ENCODE data around the gene COX10.
"Not testable (repeated sequence)": the region's sequence is repeated elsewhere in the genome, so short reads cannot be mapped to it uniquely, and the experiment has no call there.

COX10 gene

DNA sequence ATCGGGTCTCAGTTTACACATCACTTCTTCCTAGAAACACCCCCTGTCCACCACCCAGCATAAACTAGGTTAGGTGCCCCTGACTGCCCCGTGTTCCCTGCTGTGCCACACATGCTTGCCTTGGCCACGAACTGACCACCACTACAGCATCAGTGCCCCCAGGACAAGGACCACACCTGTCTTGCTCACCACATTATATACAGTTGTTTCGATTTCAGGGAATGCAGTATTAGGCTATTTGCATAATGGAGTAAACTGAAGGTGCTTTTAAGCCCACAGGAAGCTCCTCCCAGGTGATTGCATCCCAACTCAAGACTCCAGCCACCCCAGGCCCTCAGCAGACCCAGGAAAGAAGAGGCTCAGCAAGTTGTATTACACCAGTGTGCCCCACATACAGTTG lies 117.1 kb downstream of the COX10 start:
- not testable (repeated sequence) for DNase-seq

DNA sequence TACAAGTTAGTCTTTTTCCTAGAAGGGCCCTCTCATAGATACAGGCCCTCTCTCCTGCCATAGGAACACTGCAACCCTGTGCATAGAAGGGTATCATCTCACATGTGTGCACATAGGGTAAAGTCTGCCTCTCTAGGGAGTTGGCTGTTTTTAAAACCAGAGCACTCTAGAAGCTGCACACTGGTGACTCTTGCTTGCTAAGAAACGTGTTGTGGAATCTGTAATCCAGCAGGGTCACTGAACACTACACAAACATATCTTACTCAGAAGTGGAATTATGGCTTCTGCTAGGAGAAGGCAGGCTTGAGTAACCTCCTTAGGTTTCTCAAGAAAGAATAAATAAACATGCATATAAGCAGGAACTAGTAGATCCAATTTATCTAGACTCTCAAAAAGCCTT lies 121.5 kb downstream of the COX10 start:
- not testable (repeated sequence) for DNase-seq

DNA sequence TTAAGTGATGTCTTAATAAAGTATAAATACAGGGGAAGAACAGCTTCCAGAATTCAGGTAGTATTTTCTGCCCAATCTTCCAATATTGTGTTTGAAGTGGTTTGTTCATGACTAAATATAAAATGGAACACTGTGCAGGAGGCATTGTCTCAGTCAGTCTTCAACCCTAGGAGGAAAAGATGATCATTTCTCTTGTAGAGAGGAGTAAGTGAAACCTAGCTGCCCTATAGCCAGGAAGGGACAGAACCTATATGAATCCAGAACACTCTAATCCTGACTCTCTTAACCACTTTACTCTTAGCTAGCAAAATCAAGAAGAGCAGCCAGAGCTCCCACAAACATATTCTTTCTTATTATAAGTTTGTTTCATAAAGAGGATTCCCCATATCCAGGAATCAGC lies 122.2 kb downstream of the COX10 start:
- DNase-seq = not testable (repeated sequence)

DNA sequence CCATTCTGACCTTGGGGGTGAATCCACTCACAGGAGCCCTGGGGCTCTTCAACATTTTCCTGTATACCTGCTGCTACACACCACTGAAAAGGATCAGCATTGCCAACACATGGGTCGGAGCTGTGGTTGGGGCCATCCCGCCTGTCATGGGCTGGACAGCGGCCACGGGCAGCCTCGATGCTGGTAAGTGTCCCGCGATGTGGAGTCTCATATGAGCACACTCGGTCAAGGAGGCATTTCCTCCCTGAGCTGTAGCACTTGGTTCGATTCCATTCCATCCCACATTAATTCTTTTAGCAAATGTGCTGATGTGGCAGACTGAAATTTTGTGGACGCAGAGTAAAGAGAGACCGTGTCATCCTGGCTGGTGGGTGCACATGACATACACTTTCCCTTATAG lies 122.7 kb downstream of the COX10 start:
- not testable (repeated sequence) for DNase-seq

DNA sequence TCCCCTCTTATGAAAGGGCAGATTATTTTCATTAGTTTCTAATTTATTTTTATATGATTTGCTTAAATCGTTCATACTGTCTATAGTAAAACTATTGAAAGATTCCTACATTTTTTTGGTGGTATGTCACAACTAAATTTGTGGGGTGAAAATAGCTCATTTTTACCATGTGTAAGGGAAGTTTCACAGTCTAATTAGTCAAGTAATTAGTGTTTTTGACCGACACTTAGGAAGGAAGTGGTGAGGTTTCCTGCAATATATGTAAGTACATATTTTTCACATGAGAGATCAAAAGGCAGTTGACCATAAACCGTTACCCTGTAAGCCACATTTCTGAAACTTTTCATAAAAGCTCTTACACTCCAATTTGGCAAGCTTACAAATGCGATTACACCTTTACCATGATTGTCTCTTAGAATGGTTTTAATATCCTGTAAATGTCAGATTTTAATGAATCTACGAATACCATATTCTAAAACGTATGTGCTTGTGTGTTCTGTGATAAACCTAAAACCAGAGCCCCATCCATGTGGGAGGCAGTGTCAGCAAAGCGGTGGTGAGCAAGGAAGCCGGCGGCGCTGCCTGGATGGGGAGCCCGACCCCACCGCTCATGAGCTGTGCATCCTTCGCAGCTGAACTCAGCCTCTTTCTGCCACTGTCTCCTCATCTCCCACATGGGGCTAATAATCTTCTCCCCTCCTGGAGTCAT lies 123.5 kb downstream of the COX10 start:
- not testable (repeated sequence) for DNase-seq

DNA sequence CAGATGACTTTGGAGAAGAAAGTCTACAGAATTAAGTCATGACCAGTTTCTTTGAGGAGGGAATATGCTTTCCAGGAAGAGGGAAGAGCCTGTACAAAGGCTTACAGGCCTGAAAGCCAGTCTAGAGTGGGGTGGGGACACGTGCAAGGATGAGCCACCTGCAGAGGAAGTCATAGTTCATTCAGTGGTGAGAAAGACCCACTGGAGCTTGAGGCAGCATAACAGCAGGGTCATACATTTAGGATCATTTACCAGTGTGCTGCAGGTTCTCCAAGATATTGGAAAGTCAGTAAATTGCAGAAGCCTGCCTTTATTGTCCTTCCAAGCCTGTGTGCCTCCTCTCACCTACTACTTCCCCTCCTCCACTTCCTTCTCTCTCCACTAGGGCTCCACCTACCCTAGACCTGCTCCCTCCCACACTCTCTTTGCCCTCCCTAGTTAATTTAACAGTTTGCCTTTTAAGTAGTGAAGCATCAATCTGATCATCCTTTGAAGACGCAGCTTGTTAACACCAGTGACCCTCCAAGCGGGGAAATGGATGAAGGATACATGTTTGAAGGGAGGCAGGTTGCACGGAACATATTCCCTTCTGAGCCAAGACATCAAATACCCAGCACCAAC lies 127.2 kb downstream of the COX10 start:
- DNase-seq = no peak

DNA sequence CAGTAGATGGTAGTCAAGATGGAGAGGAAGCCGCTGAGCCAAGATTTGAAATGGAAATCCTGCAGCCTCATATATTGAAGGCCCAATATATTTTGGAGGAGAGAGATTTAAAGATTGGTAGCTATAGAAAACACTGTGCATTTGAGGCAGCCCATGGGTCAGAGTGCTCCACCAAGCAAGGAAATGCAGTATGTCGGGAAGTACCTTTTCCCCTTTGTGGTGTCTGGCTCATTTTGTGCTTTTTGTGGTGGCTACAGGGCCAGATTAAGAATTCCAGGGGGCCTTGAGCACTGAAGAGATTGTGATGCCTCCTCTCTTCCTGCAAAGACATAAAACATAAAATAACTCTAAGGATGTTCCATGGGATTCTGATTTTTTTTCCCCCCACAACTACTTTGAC lies 127.8 kb downstream of the COX10 start:
- DNase-seq = no peak

DNA sequence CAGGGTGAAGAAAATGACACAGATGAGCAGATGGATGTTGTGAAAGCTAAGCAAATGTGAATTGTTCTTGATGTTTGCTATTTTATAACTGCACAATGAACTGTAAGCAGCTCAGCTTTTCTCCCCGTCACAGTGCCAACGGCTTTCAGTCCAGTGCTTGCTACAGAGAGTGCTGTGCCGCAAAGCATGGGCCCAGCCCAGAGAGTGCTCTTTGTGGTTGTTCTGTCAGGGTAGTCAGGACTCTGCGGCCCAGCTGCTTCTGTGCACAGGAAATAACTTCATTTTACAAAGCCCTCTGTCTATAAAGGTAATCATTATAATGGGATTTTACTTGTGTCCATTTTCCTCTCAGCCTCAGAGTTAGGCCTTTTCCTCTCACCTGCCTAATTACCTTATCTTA lies 128.3 kb downstream of the COX10 start:
- no peak for DNase-seq

DNA sequence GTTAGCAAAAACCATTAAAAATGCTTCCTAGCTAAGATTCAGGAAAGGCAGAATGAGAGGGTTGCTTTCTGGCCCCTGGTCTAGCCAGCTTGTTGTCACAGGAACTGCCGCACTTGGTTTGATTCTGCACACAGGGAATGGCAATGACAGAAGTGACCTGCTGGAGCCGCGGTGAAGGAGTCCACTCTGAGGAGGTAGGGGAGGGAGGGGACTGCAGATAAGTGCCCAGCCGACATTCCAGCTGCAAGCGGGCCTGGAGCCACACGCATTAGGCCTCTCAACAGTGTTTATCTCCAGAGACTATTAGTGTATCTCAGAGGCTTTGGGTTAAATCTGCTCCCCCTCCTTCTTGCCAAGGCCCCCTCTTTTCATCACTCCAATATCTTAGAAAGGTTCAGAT lies 128.7 kb downstream of the COX10 start:
- DNase-seq = no peak

DNA sequence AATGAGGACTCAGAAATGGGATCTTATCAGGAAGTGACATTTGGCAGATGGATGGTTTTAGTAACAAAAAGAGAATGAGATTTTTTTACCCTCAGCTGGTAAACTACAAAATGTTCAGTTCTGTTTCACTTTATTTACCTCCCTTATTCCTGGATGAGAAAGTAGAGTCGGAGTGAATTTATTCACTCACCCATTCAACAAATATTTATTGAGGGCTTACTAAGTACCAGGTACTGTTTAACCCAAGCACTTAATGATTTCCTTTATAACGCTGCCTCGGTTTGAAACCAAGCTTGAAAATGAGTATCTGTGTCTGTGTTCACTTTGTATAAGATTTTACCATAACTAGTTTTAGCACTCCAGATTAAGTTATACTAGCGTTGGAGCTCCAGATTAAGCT lies 129.3 kb downstream of the COX10 start:
- no peak for DNase-seq

DNA sequence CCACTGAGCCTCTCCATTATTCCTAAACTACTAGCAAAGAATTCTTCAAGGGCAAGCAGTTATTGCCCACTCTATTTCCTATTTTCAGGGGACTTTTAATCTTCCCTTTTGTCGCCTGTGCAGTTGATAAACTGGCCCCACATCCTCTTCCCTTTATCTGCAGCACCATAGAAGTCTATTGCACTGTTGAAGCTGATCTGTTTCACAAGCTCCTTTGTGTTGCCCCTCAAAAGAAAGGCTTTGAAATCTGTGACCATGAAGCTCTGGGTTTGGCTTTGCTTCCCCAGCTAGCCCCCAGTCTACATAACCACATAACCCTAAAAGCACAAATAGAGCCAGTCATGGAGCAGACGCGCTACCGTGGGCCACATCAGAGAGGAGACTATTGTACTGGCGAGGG lies 130.3 kb downstream of the COX10 start:
- no peak for DNase-seq

DNA sequence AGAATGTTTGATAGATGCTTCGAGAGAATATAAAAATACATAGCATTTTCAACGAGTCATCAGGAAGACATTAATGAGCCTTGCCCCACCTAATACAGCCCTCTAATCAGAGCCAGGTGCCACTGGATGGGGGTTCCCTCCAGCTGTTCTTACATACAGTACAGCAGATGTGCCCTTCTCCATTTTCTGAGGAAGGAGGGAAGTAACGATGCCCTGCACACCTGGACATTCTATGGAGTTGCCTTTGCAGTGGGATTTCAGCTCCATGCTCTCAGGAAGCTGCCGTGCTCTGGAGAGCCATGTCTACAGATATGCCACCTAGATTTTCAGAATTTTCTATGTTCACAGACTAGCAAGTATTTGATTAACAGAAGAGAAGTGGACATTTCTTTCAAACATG lies 131.1 kb downstream of the COX10 start:
- DNase-seq = no peak

DNA sequence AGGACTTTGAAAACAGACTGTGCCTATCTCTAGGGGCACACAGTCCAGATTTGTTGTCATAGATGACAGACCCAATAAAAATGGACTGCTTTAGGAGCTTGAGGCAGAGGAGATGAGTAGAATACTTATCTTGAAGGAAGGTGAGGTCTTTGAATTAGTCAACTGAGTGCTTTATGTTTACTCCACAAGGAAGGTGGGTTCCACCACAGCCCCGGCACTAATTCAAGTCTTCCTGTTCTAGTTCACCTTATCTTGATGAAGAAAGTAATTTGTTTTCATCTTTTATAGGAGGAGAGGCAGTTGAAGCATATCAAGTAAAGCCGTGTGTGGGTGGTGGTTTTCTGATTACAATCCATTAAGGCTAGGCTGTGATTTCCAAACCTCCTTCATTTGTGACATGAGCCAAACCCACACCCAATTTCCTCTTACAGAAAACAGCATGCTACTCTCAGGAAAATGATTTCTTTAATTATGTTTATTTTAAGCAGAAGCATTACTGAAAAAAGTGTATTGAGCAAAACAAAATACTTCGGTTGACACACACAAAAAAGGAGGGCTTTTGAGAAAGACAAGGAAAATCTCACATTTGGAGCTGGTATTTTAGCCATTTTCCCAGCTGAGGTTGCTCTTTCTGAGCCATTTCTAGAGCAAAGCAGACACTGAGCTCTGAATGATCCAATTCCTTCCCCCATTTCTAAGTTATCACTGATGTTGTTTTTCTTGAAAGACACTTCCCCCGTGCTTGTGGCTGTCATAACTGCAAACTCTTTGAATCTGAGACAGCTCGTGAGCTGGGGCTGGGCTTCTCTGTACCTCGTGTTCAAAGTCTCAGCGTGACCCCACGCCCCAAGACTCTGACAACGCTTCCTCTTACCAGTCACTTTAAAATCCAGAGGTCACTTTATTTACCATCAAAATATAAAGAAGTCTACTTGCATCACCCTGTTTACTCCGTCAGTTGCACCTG lies 132.0 kb downstream of the COX10 start:
- DNase-seq = no peak

DNA sequence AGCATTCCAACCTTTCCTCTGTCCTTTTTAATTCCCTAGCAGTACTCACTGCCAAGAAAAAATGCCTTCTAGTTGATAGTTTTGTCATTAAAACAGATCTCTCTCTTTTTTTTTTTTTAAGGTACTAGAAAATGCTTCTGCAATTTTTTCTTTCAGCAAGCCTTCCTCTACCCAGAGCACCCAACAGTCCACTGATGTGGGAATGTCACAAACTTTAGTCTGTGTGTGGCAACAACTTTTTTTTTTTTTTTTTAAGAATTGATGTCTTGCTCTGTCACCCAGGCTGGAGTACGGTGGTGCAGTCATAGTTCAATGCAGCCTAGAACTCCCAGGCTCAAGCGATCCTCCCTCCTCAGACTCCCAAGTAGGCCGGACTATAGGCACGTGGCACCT lies 132.7 kb downstream of the COX10 start:
- no peak for DNase-seq

DNA sequence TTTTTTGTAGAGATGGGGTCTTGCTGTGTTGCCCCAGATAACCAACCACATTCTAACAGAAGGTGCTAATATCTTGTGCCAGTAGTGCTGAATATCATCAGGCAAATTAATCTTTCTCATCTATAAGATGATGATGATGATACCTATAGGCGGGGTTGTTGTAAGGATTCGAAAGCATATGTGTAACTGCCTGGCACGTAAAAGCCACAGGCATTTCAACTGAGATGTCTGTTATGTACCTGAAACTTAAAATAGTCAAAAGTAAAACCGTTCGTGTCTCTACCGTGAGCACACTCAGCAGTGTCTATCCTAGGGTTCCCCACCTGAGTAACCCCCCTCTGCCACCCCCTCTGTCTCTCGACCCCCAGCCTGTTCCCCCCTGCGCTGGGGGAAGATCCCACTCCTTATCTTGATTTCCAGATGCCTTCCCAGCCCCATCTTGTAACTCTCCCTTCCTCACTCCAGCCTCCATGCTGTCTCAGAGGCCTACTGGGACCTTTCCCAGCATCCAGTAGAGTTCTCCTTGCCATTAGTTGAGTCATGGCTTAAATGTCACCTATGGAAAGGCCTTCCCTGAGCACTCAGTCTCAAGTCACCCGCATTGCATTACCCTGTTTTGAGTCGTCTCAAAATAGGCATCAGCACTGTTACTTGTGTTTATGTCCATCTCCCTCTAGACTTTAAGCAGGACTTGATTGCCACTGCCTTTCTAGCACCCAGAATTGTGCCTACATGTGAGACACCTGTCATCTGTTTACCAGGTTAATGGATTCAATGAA lies 133.3 kb downstream of the COX10 start:
- DNase-seq = no peak

DNA sequence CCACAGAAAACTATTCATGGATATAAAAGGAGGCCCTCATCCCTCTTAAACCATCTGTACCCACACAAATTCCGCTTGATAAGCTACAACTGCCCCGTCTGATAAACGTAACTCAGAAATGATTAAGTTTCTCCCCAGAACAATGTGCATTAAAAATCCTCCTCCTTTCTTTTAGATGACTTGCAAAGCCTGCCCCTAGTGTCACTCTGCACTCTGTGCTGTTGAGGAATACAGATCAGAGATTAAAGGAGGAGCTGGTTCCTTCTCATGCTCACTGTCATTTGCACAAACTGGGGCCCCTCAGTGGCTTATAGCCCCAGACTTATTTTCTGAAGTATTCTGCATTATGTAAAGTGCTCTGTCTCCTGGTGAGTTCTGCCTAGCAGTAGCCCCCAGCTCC lies 134.1 kb downstream of the COX10 start:
- no peak for DNase-seq

DNA sequence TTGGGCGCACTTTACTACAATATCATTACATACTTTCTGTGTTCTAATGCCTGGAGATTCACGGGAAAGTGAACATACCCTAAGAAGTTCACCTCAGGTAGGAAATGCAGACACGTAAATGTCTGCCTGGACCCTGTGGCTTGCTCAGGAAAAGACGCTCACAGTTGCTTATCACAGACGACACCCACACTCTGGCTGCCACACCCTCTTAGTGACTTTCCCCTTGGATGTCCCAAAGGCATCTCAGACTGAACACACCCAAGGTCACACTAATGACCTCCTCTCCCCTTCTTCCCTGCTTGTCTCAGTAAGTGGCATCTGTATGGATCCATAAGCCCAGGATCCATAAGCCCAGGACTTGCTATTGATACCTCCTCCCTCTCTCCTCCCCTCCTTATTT lies 134.8 kb downstream of the COX10 start:
- no peak for DNase-seq

DNA sequence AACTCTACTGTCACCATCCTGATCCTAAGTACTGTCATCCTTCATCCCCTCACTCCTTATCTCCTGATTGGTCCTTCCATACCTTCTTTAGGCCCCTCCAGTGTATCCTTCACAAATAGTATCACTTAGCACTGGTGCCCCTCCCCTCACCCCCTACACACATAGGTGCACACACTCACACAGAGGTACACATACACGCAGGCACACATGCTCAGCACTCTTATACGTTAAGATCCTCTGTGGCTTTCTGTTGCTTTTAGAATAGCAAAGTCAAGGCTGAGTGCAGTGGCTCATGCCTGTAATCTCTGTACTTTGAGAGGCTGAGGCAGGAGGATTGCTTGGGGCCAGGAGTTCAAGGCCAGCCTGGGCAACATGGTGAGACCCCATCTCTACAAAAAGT lies 135.2 kb downstream of the COX10 start:
- no peak for DNase-seq

DNA sequence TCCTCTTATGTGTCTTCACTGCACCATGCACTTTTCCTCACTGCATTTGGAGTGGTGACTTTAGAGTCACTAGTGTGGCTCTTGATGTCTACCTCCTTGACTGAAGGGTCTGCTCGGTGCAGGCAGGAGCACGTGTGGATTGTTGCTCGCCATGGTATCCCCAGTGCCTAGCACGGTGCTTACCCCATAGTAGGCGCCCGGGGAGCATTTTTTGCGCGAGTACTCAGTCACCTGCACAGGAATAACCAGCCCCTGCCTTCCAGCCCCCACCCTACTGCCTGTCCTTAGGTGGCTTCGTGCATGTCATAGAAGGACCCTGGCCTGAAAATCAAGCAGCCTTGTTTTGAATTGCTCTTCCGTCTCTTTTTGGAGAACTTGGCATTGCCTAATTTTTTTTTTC lies 136.1 kb downstream of the COX10 start:
- DNase-seq = no peak

DNA sequence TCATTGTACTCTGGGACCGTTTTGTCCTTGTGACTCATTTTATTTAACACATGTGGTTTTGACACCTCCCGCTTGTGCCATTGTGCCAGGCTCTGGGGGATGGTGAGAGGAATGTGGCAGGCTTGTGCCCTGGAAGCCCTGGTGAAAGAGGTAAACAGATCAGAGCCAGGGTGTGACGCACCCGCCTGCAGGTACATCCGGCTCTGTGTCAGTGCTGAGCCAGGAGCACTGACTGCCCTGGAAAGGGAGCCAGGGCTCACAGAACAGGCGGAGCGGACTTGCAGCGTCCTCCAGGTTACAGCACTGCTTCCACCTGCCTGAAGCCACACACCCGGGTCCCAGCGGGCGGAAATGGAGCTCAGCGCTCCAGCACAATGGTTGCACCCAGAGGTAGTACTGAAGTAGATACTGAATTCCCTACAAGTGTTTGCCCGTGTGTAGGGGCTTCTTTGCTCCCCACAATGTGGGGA lies 136.7 kb downstream of the COX10 start:
- DNase-seq = no peak

DNA sequence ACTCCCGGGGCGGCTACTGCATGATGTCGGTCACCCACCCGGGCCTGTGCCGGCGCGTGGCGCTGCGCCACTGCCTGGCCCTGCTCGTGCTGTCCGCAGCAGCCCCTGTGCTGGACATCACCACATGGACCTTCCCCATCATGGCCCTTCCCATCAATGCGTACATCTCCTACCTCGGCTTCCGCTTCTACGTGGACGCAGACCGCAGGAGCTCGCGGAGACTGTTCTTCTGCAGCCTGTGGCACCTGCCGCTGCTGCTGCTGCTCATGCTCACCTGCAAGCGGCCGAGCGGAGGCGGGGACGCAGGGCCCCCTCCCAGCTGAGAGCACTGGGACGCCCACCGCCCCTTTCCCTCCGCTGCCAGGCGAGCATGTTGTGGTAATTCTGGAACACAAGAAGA lies 137.6 kb downstream of the COX10 start:
- no peak for DNase-seq

DNA sequence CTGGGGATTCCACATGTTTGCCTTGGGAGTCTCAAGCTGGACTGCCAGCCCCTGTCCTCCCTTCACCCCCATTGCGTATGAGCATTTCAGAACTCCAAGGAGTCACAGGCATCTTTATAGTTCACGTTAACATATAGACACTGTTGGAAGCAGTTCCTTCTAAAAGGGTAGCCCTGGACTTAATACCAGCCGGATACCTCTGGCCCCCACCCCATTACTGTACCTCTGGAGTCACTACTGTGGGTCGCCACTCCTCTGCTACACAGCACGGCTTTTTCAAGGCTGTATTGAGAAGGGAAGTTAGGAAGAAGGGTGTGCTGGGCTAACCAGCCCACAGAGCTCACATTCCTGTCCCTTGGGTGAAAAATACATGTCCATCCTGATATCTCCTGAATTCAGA lies 138.5 kb downstream of the COX10 start:
- DNase-seq = no peak

DNA sequence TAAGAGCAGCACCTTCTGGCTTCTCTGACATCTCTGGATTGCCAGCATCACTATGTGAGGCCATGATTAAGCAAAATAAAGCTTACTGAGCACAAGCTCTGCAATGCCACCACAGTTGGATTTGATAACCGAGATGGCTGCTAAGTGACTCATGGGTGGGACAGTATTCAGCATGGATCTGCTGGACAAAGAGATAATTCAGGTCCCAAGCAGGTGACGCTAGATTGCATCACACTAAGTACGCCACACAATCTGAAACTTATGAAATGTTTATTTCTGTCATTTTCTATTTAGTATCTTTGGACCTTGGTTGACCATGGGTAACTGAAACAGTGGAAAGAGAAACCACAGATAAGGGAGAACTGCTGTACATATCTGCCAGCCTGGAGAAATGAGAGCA lies 139.9 kb downstream of the COX10 start:
- DNase-seq = no peak

Measured in NCI-H526 (cell line).